ENCODE results near the gene GPC4. TPM values are rescaled to one million over a fixed set of nuclear protein-coding genes. Genes with fewer than 3 reads are reported as not detected.

GPC4 gene
- total RNA-seq, 2 experiments from 2014 or later = not detected

- ATAC-seq (no peak), DNase-seq (no peak)
- ChIA-PET POLR2A (no interaction called here), CTCF (interaction anchor here (1.1 kb wide), 1 partner anchor 41 kb away, joined by 3 read pairs; no protein-coding TSS in a partner anchor)
- no peaks in the 10 kb centered on the region for H3K4me1 Mint-ChIP-seq (ENCODE audit: low read depth)
- no peak overlapping the region for H3K4me3 Mint-ChIP-seq
- H3K36me3 Mint-ChIP-seq (ENCODE audit: low read depth) = no peaks in the 10 kb centered on the region
- peaks cover 2% of the 10 kb centered on the region for H3K27me3 Mint-ChIP-seq (ENCODE audit: low read depth)
- H3K27ac Mint-ChIP-seq = no peak overlapping the region
- H3K9me3 Mint-ChIP-seq (ENCODE audit: insufficient read depth) = no peaks in the 10 kb centered on the region
These were observed 39.5 kb downstream of the GPC4 start for GRCh38 chrX:133375615-133376340.

- ChIA-PET CTCF (interaction anchor here (1.1 kb wide), 1 partner anchor 40 kb away, joined by 3 read pairs; no protein-coding TSS in a partner anchor), POLR2A (no interaction called here)
- H3K4me1 Mint-ChIP-seq (ENCODE audit: low read depth) = no peaks in the 10 kb centered on the region
- peaks cover 2% of the 10 kb centered on the region for H3K27me3 Mint-ChIP-seq (ENCODE audit: low read depth)
- ATAC-seq (no peak), DNase-seq (no peak)
- H3K4me3 Mint-ChIP-seq = no peak overlapping the region
- H3K36me3 Mint-ChIP-seq (ENCODE audit: low read depth) = no peaks in the 10 kb centered on the region
- no peaks in the 10 kb centered on the region for H3K9me3 Mint-ChIP-seq (ENCODE audit: insufficient read depth)
- no peak overlapping the region for H3K27ac Mint-ChIP-seq
These were observed 40.4 kb downstream of the GPC4 start for GRCh38 chrX:133374874-133375387.

- ATAC-seq = no peak
- no peaks in the 10 kb centered on the region for H3K9me3 Mint-ChIP-seq (ENCODE audit: insufficient read depth)
- peaks cover 2% of the 10 kb centered on the region for H3K27me3 Mint-ChIP-seq (ENCODE audit: low read depth)
- H3K36me3 Mint-ChIP-seq (ENCODE audit: low read depth) = no peaks in the 10 kb centered on the region
- no peak overlapping the region for H3K4me3 Mint-ChIP-seq
- DNase-seq = no peak
- H3K27ac Mint-ChIP-seq = no peak overlapping the region
- CTCF ChIA-PET = no interaction called here
- POLR2A ChIA-PET = no interaction called here
- H3K4me1 Mint-ChIP-seq (ENCODE audit: low read depth) = no peaks in the 10 kb centered on the region
These were observed 41.8 kb downstream of the GPC4 start for GRCh38 chrX:133373386-133374079.

- Mint-ChIP-seq H3K27me3 (ENCODE audit: low read depth) (peaks cover 2% of the 10 kb centered on the region), H3K36me3 (ENCODE audit: low read depth) (no peaks in the 10 kb centered on the region), H3K27ac (no peak overlapping the region), H3K9me3 (ENCODE audit: insufficient read depth) (no peaks in the 10 kb centered on the region), H3K4me3 (no peak overlapping the region), H3K4me1 (ENCODE audit: low read depth) (no peaks in the 10 kb centered on the region)
- no peak for DNase-seq
- no peak for ATAC-seq
- ChIA-PET CTCF (no interaction called here), POLR2A (interaction anchor here (0.6 kb wide), 1 partner anchor 9 kb away, joined by 3 read pairs; no protein-coding TSS in a partner anchor)
These were observed 44.5 kb downstream of the GPC4 start for GRCh38 chrX:133370696-133371275.

GRCh38 chrX:133369065-133369464 is 46.2 kb downstream of the GPC4 start:
- ATAC-seq = no peak
- peaks cover 2% of the 10 kb centered on the region for H3K27me3 Mint-ChIP-seq (ENCODE audit: low read depth)
- no peak for DNase-seq
- H3K36me3 Mint-ChIP-seq (ENCODE audit: low read depth) = no peaks in the 10 kb centered on the region
- ChIA-PET CTCF (no interaction called here), POLR2A (no interaction called here)
- H3K4me1 Mint-ChIP-seq (ENCODE audit: low read depth) = no peaks in the 10 kb centered on the region
- H3K27ac Mint-ChIP-seq = no peak overlapping the region
- no peak overlapping the region for H3K4me3 Mint-ChIP-seq
- H3K9me3 Mint-ChIP-seq (ENCODE audit: insufficient read depth) = no peaks in the 10 kb centered on the region

- ATAC-seq (no peak), DNase-seq (no peak)
- ChIA-PET POLR2A (no interaction called here), CTCF (no interaction called here)
- no peak overlapping the region for H3K27ac Mint-ChIP-seq
- no peaks in the 10 kb centered on the region for H3K4me1 Mint-ChIP-seq (ENCODE audit: low read depth)
- H3K36me3 Mint-ChIP-seq (ENCODE audit: low read depth) = no peaks in the 10 kb centered on the region
- no peaks in the 10 kb centered on the region for H3K27me3 Mint-ChIP-seq (ENCODE audit: low read depth)
- no peaks in the 10 kb centered on the region for H3K9me3 Mint-ChIP-seq (ENCODE audit: insufficient read depth)
- H3K4me3 Mint-ChIP-seq = no peak overlapping the region
These were observed 48.6 kb downstream of the GPC4 start for GRCh38 chrX:133366735-133367134.

DNA sequence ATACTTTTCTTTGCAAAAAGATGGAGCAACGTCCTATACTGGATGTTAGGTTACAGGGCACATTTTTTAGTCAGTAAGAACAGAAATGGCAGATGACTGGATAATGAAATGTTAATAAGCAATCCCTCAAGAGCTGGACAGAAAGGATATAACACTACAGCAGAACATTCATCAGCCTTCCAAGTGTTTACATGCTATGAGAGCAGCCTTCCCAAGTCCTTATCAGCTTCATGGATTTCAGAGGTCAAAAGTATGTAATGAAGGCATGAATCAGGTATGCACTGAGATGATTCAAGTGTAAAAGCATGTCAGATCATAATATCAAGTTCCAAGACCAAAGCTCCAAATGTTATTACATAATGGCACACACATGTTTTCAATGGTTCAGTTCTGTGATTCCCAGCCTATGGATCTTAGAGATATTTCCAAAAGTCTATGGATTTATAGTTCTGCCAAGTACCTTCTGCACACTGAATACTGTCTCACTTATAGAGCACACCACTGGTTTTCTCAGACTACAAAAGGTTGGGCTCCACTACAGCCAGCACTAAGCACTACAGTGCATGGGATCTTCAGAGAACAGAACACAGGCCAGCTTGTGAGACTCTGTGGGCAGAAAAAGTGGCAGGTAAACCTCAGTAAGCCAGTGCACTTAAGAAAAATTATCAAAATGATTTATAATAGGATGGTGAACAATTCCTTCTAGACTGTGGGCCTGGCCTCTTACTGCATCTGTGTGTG is 49.2 kb downstream of the GPC4 start:
- ATAC-seq (no peak), DNase-seq (no peak)
- no peaks in the 10 kb centered on the region for H3K27me3 Mint-ChIP-seq (ENCODE audit: low read depth)
- no peaks in the 10 kb centered on the region for H3K9me3 Mint-ChIP-seq (ENCODE audit: insufficient read depth)
- no peak overlapping the region for H3K4me3 Mint-ChIP-seq
- POLR2A ChIA-PET = no interaction called here
- H3K27ac Mint-ChIP-seq = no peak overlapping the region
- H3K4me1 Mint-ChIP-seq (ENCODE audit: low read depth) = no peaks in the 10 kb centered on the region
- H3K36me3 Mint-ChIP-seq (ENCODE audit: low read depth) = no peaks in the 10 kb centered on the region
- CTCF ChIA-PET = no interaction called here

DNA sequence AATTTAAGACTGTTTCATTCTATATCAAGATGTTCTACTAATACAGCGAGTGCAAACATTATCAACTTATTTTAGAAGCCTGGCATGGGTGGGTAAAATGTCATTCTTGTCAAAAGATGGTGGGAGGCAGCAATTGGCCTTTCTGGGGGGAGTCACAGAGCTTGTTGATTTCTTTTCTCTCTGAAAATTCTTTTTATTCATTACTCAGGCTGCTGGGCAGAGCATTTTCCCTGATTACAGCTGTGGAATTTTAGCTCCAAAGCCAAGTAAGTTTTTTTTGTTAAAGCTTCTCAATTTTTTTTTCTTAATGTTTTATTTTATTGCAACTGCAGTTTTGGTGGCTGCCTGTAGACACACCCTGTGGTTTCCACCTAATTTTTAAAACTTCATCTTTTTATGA is 50.4 kb downstream of the GPC4 start:
- H3K4me3 Mint-ChIP-seq = no peak overlapping the region
- H3K9me3 Mint-ChIP-seq (ENCODE audit: insufficient read depth) = no peaks in the 10 kb centered on the region
- H3K36me3 Mint-ChIP-seq (ENCODE audit: low read depth) = no peaks in the 10 kb centered on the region
- no peaks in the 10 kb centered on the region for H3K27me3 Mint-ChIP-seq (ENCODE audit: low read depth)
- no peaks in the 10 kb centered on the region for H3K4me1 Mint-ChIP-seq (ENCODE audit: low read depth)
- DNase-seq (no peak), ATAC-seq (no peak)
- ChIA-PET CTCF (no interaction called here), POLR2A (no interaction called here)
- H3K27ac Mint-ChIP-seq = no peak overlapping the region

GRCh38 chrX:133364196-133364595 is 51.1 kb downstream of the GPC4 start:
- no peaks in the 10 kb centered on the region for H3K27me3 Mint-ChIP-seq (ENCODE audit: low read depth)
- ATAC-seq = no peak
- H3K9me3 Mint-ChIP-seq (ENCODE audit: insufficient read depth) = no peaks in the 10 kb centered on the region

DNA sequence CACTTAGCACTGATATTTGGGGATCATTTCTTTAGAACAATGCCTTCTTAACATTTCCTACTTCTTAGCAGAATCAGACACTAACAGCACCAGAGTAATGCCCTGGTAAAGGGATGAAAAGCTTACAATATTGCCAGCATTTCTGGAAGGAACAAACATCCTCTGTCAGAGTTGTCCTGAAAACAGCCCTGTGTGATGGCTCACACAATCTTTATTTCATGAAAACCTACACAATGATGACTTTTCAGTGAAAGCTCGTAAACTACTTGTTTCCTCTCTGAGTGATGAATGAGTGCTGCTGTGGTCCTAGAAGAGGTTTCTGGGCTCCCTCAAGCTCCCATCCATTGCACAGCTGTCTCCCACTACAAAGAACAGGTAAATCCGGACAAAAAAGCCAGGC is 52.8 kb downstream of the GPC4 start:
- Mint-ChIP-seq H3K36me3 (ENCODE audit: low read depth) (no peaks in the 10 kb centered on the region), H3K27me3 (ENCODE audit: low read depth) (no peaks in the 10 kb centered on the region), H3K4me3 (no peak overlapping the region), H3K27ac (no peak overlapping the region), H3K4me1 (ENCODE audit: low read depth) (no peaks in the 10 kb centered on the region), H3K9me3 (ENCODE audit: insufficient read depth) (no peaks in the 10 kb centered on the region)
- no peak for ATAC-seq
- POLR2A ChIA-PET = no interaction called here
- no peak for DNase-seq
- CTCF ChIA-PET = no interaction called here

More at GRCh38 chrX:133364196-133364595, 51.1 kb downstream of the GPC4 start:
- POLR2A ChIA-PET = no interaction called here
- Mint-ChIP-seq H3K27ac (no peak overlapping the region), H3K4me3 (no peak overlapping the region), H3K4me1 (ENCODE audit: low read depth) (no peaks in the 10 kb centered on the region), H3K36me3 (ENCODE audit: low read depth) (no peaks in the 10 kb centered on the region)
- DNase-seq = no peak
- CTCF ChIA-PET = no interaction called here

GRCh38 chrX:133359466-133359865 is 55.8 kb downstream of the GPC4 start:
- POLR2A ChIA-PET = no interaction called here
- H3K4me1 Mint-ChIP-seq (ENCODE audit: low read depth) = no peaks in the 10 kb centered on the region
- no peaks in the 10 kb centered on the region for H3K36me3 Mint-ChIP-seq (ENCODE audit: low read depth)
- H3K4me3 Mint-ChIP-seq = no peak overlapping the region
- ATAC-seq (no peak), DNase-seq (no peak)
- CTCF ChIA-PET = no interaction called here
- no peak overlapping the region for H3K27ac Mint-ChIP-seq
- H3K27me3 Mint-ChIP-seq (ENCODE audit: low read depth) = no peaks in the 10 kb centered on the region
- no peaks in the 10 kb centered on the region for H3K9me3 Mint-ChIP-seq (ENCODE audit: insufficient read depth)

GRCh38 chrX:133353233-133353632 is 62.1 kb downstream of the GPC4 start:
- ATAC-seq (no peak), DNase-seq (no peak)
- Mint-ChIP-seq H3K27me3 (ENCODE audit: low read depth) (no peaks in the 10 kb centered on the region), H3K36me3 (ENCODE audit: low read depth) (no peaks in the 10 kb centered on the region), H3K9me3 (ENCODE audit: insufficient read depth) (no peaks in the 10 kb centered on the region), H3K4me3 (no peak overlapping the region), H3K27ac (no peak overlapping the region), H3K4me1 (ENCODE audit: low read depth) (no peaks in the 10 kb centered on the region)
- ChIA-PET POLR2A (no interaction called here), CTCF (no interaction called here)

Data from activated CD8-positive, alpha-beta T cell treated with anti-CD3 and anti-CD28 coated beads, Interleukin-2, amount 10 ng/mL, durations not matched to agents 7 days and 5 days (primary cell).